SJCRH30 (cell line): Measurements from ENCODE around the gene OPN1LW. TPM values are rescaled to one million over a fixed set of nuclear protein-coding genes. Genes with fewer than 3 reads are reported as not detected.
"Not testable (repeated sequence)": the region's sequence is repeated elsewhere in the genome, so short reads cannot be mapped to it uniquely, and the experiment has no call there.

Experiments used
- DNase-seq, 2 experiments: peaks; one replicate each; pipeline ENCODE4 v3.0.0-alpha.2; 2015 to 2020
- H3K27ac ChIP-seq: fragments of 250-450 bp; sonication (Bioruptor Pico); 2 replicates; pipeline ENCODE4 v1.5.1; 2020; ENCODE audit warnings: mild to moderate bottlenecking, moderate library complexity
- H3K27me3 ChIP-seq: fragments of 250-450 bp; sonication (Bioruptor Pico); 2 replicates; pipeline ENCODE4 v1.5.1; 2020; ENCODE audit warnings: mild to moderate bottlenecking, moderate library complexity
- H3K36me3 ChIP-seq: fragments of 250-450 bp; sonication (Bioruptor Pico); 2 replicates; pipeline ENCODE4 v1.5.1; 2020; ENCODE audit warnings: mild to moderate bottlenecking, moderate library complexity
- H3K4me1 ChIP-seq: fragments of 250-450 bp; sonication (Bioruptor Pico); 2 replicates; pipeline ENCODE4 v1.5.1; 2020; ENCODE audit warnings: mild to moderate bottlenecking, moderate library complexity
- H3K4me3 ChIP-seq: fragments of 250-450 bp; sonication (Bioruptor Pico); 2 replicates; pipeline ENCODE4 v1.5.1; 2020; ENCODE audit warnings: mild to moderate bottlenecking, moderate library complexity
- H3K9me3 ChIP-seq: fragments of 250-450 bp; sonication (Bioruptor Pico); replicated peaks from 2 replicates; pipeline ENCODE4 v1.5.1; 2020; ENCODE audit warnings: mild to moderate bottlenecking, moderate library complexity
- total RNA-seq: library from RNA; depleted of rRNA; stranded (reverse); fragments of >200 nt; shearing (Covaris generic); gene quantifications from 2 replicates; pipeline ENCODE4 v1.2.3, GENCODE V29; 2014

OPN1LW gene
- total RNA-seq, 1 experiment from 2014 or later, result not detected

GRCh38 chrX:154121961-154122360, 22.1 kb upstream of the OPN1LW start:
- Histone ChIP-seq H3K36me3 (no peaks in the 10 kb centered on the region), H3K4me3 (no peak overlapping the region), H3K9me3 (no peaks in the 10 kb centered on the region), H3K4me1 (no peaks in the 10 kb centered on the region), H3K27ac (no peak overlapping the region), H3K27me3 (no peaks in the 10 kb centered on the region)
- peak; percentile 14 to 29 for DNase-seq

- no peaks in the 10 kb centered on the region for H3K4me1 ChIP-seq
- no peaks in the 10 kb centered on the region for H3K9me3 ChIP-seq
- no peaks in the 10 kb centered on the region for H3K27me3 ChIP-seq
- no peak overlapping the region for H3K27ac ChIP-seq
- DNase-seq, result no peak
- no peak overlapping the region for H3K4me3 ChIP-seq
- no peaks in the 10 kb centered on the region for H3K36me3 ChIP-seq
Measured at GRCh38 chrX:154123241-154124219, 20.5 kb upstream of the OPN1LW start.

GRCh38 chrX:154125391-154126040, 18.5 kb upstream of the OPN1LW start:
- Histone ChIP-seq H3K4me1 (no peaks in the 10 kb centered on the region), H3K36me3 (no peaks in the 10 kb centered on the region), H3K9me3 (no peaks in the 10 kb centered on the region), H3K27me3 (no peaks in the 10 kb centered on the region), H3K27ac (no peak overlapping the region), H3K4me3 (no peak overlapping the region)
- no peak for DNase-seq

- no peak for DNase-seq
- H3K4me1 ChIP-seq, result no peaks in the 10 kb centered on the region
- no peaks in the 10 kb centered on the region for H3K27me3 ChIP-seq
- no peak overlapping the region for H3K27ac ChIP-seq
- H3K9me3 ChIP-seq, result no peaks in the 10 kb centered on the region
- H3K4me3 ChIP-seq, result no peak overlapping the region
- H3K36me3 ChIP-seq, result no peaks in the 10 kb centered on the region
Measured at GRCh38 chrX:154126101-154126500, 17.9 kb upstream of the OPN1LW start.

GRCh38 chrX:154131955-154132354, 12.1 kb upstream of the OPN1LW start:
- Histone ChIP-seq H3K36me3 (no peaks in the 10 kb centered on the region), H3K9me3 (no peaks in the 10 kb centered on the region), H3K4me1 (no peaks in the 10 kb centered on the region), H3K27me3 (no peaks in the 10 kb centered on the region), H3K27ac (no peak overlapping the region), H3K4me3 (no peak overlapping the region)
- no peak for DNase-seq

- no peaks in the 10 kb centered on the region for H3K27me3 ChIP-seq
- H3K4me1 ChIP-seq, result no peaks in the 10 kb centered on the region
- H3K4me3 ChIP-seq, result no peak overlapping the region
- no peak for DNase-seq
- H3K27ac ChIP-seq, result no peak overlapping the region
- no peaks in the 10 kb centered on the region for H3K36me3 ChIP-seq
- no peaks in the 10 kb centered on the region for H3K9me3 ChIP-seq
Measured at GRCh38 chrX:154132366-154132765, 11.7 kb upstream of the OPN1LW start.

- Histone ChIP-seq H3K4me1 (no peaks in the 10 kb centered on the region), H3K4me3 (no peak overlapping the region), H3K9me3 (no peaks in the 10 kb centered on the region), H3K36me3 (no peaks in the 10 kb centered on the region), H3K27ac (no peak overlapping the region), H3K27me3 (no peaks in the 10 kb centered on the region)
- DNase-seq, result no peak
Measured at GRCh38 chrX:154135458-154136229, 8.4 kb upstream of the OPN1LW start.

- no peaks in the 10 kb centered on the region for H3K36me3 ChIP-seq
- no peak overlapping the region for H3K27ac ChIP-seq
- H3K4me1 ChIP-seq, result no peaks in the 10 kb centered on the region
- peak; percentile 61 to 77 for DNase-seq
- no peaks in the 10 kb centered on the region for H3K9me3 ChIP-seq
- H3K4me3 ChIP-seq, result peak overlapping the region; percentile 41
- no peaks in the 10 kb centered on the region for H3K27me3 ChIP-seq
Measured at GRCh38 chrX:154136627-154137161, 7.3 kb upstream of the OPN1LW start.

GRCh38 chrX:154138857-154139256, 5.2 kb upstream of the OPN1LW start:
- Histone ChIP-seq H3K4me1 (no peaks in the 10 kb centered on the region), H3K27me3 (no peaks in the 10 kb centered on the region), H3K9me3 (no peaks in the 10 kb centered on the region), H3K36me3 (no peaks in the 10 kb centered on the region), H3K4me3 (no peak overlapping the region), H3K27ac (no peak overlapping the region)
- DNase-seq, result no peak

GRCh38 chrX:154140206-154140605, 3.8 kb upstream of the OPN1LW start:
- Histone ChIP-seq H3K4me1 (no peaks in the 10 kb centered on the region), H3K36me3 (no peaks in the 10 kb centered on the region), H3K27me3 (no peaks in the 10 kb centered on the region), H3K4me3 (no peak overlapping the region), H3K9me3 (no peaks in the 10 kb centered on the region), H3K27ac (no peak overlapping the region)
- no peak for DNase-seq

- Histone ChIP-seq H3K9me3 (no peaks in the 10 kb centered on the region), H3K36me3 (no peaks in the 10 kb centered on the region), H3K27ac (no peak overlapping the region), H3K27me3 (no peaks in the 10 kb centered on the region), H3K4me1 (no peaks in the 10 kb centered on the region), H3K4me3 (no peak overlapping the region)
- no peak for DNase-seq
Measured at GRCh38 chrX:154140742-154141141, 3.3 kb upstream of the OPN1LW start.

GRCh38 chrX:154142386-154142785, 1.7 kb upstream of the OPN1LW start:
- Histone ChIP-seq H3K36me3 (no peaks in the 10 kb centered on the region), H3K9me3 (no peaks in the 10 kb centered on the region), H3K4me1 (no peaks in the 10 kb centered on the region), H3K4me3 (no peak overlapping the region), H3K27me3 (no peaks in the 10 kb centered on the region), H3K27ac (no peak overlapping the region)
- no peak for DNase-seq

GRCh38 chrX:154142950-154143745, 895 bp upstream of the OPN1LW start:
- Histone ChIP-seq H3K9me3 (no peaks in the 10 kb centered on the region), H3K4me1 (no peaks in the 10 kb centered on the region), H3K4me3 (no peak overlapping the region), H3K27ac (no peak overlapping the region), H3K27me3 (no peaks in the 10 kb centered on the region), H3K36me3 (no peaks in the 10 kb centered on the region)
- DNase-seq, result no peak

GRCh38 chrX:154151030-154151429, 7.0 kb downstream of the OPN1LW start:
- not testable (repeated sequence) for H3K27me3 ChIP-seq, DNase-seq

More at GRCh38 chrX:154151030-154151429, 7.0 kb downstream of the OPN1LW start:
- H3K36me3 ChIP-seq, H3K27ac ChIP-seq, H3K4me1 ChIP-seq, H3K9me3 ChIP-seq, H3K4me3 ChIP-seq: not testable (repeated sequence)
